ENCODE results near the gene BHLHA15.

The BHLHA15 gene

GRCh38 chr7:98228801-98229200 lies 17.6 kb downstream of the BHLHA15 start:
- DNase-seq, result no peak

- no peak for DNase-seq
These were observed 18.2 kb downstream of the BHLHA15 start for GRCh38 chr7:98229441-98229840.

GRCh38 chr7:98229991-98230745 lies 18.9 kb downstream of the BHLHA15 start:
- DNase-seq, result no peak

GRCh38 chr7:98230746-98231471 lies 19.7 kb downstream of the BHLHA15 start:
- DNase-seq, result no peak

GRCh38 chr7:98231493-98232262 lies 20.4 kb downstream of the BHLHA15 start:
- no peak for DNase-seq

- DNase-seq, result no peak
These were observed 21.0 kb downstream of the BHLHA15 start for GRCh38 chr7:98232263-98232585.

- no peak for DNase-seq
These were observed 21.6 kb downstream of the BHLHA15 start for GRCh38 chr7:98232799-98233198.

- no peak for DNase-seq
These were observed 22.2 kb downstream of the BHLHA15 start for GRCh38 chr7:98233219-98234070.

GRCh38 chr7:98234429-98235147 lies 23.3 kb downstream of the BHLHA15 start:
- no peak for DNase-seq

- no peak for DNase-seq
These were observed 24.7 kb downstream of the BHLHA15 start for GRCh38 chr7:98235901-98236300.

GRCh38 chr7:98236355-98237185 lies 25.3 kb downstream of the BHLHA15 start:
- no peak for DNase-seq

- no peak for DNase-seq
These were observed 26.8 kb downstream of the BHLHA15 start for GRCh38 chr7:98238076-98238475.

- no peak for DNase-seq
These were observed 27.7 kb downstream of the BHLHA15 start for GRCh38 chr7:98238976-98239375.

- no peak for DNase-seq
These were observed 29.9 kb downstream of the BHLHA15 start for GRCh38 chr7:98240961-98241673.

GRCh38 chr7:98241674-98242241 lies 30.5 kb downstream of the BHLHA15 start:
- no peak for DNase-seq

GRCh38 chr7:98242342-98242741 lies 31.1 kb downstream of the BHLHA15 start:
- no peak for DNase-seq

- no peak for DNase-seq
These were observed 31.7 kb downstream of the BHLHA15 start for GRCh38 chr7:98242934-98243333.

- DNase-seq, result no peak
These were observed 33.6 kb downstream of the BHLHA15 start for GRCh38 chr7:98244871-98245270.

GRCh38 chr7:98248156-98248555 lies 36.9 kb downstream of the BHLHA15 start:
- no peak for DNase-seq

- no peak for DNase-seq
These were observed 37.9 kb downstream of the BHLHA15 start for GRCh38 chr7:98249106-98249505.
